HG03457 (cell line): ENCODE measurements around the gene GK.
"Not testable (repeated sequence)": the region's sequence is repeated elsewhere in the genome, so short reads cannot be mapped to it uniquely, and the experiment has no call there.

Experiments used
- ATAC-seq: cut with Tn5 transposase; IDR thresholded peaks from one replicate; pipeline ENCODE4 v1.9.1; 2021; ENCODE audit warnings: moderate number of reproducible peaks; ENCODE audit not compliant: unreplicated experiment

GK gene

GRCh38 chrX:30653415-30654131 lies at the start of gene GK:
Gene GK, plus strand, starts transcription at chrX:30653423. Its CDS starts 115 bp downstream, at chrX:30653538.
- ATAC-seq, result peak; percentile 3

GRCh38 chrX:30607155-30607554 lies 46.1 kb upstream of the GK start:
- no peak for ATAC-seq

DNA sequence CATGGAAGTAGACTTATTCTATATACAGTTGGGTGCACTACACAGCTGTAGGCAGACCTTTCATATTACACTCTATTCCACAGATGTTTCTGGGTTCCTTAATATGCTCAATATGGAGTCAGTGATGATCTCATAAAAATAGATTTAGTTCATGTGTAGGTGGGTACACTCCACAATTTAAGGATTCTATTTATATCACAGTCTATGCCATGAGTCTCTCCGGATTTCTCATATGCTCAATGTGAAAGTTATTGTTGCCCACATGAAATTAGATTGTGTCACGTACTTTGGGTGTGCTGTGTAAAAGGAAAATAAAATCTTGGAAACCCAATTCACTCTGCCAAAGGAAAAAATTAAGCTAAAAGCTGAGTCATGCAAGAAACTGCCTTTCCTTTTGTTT lies 43.2 kb upstream of the GK start:
- no peak for ATAC-seq

- ATAC-seq, result no peak
Observed at GRCh38 chrX:30612250-30612655, 41.0 kb upstream of the GK start.

- ATAC-seq, result no peak
Observed at GRCh38 chrX:30613721-30614120, 39.5 kb upstream of the GK start.

- no peak for ATAC-seq
Observed at GRCh38 chrX:30615229-30615628, 38.0 kb upstream of the GK start.

DNA sequence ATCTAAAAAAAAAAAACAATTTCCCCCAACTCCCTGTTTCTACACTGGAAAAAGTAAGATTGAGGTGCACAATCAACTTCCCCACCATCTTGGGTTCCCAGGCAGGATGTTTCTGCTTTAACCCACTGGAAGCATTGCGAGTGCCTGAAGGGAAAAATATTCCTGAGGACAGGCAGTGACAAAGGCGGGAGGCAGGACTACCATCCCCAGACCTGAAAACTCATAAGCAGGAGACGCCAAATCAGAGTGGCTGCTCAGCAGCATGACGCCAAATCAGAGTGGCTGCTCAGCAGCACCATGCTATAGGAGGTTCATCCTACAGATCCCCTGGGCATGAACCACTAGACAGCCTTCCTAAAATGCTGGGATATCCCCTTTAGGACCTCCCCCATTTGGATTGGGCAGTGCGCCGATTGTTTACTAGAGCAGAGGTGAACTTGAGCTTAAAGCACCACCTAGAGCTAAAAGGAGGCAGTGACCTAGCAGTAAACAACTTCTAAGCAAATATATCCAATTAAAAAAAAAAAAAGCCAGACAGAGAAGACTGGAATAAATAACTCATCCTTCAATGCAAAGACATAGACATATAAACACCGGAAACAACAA lies 35.0 kb upstream of the GK start:
- ATAC-seq, result no peak

GRCh38 chrX:30620125-30620524 lies 33.1 kb upstream of the GK start:
- ATAC-seq, result no peak

DNA sequence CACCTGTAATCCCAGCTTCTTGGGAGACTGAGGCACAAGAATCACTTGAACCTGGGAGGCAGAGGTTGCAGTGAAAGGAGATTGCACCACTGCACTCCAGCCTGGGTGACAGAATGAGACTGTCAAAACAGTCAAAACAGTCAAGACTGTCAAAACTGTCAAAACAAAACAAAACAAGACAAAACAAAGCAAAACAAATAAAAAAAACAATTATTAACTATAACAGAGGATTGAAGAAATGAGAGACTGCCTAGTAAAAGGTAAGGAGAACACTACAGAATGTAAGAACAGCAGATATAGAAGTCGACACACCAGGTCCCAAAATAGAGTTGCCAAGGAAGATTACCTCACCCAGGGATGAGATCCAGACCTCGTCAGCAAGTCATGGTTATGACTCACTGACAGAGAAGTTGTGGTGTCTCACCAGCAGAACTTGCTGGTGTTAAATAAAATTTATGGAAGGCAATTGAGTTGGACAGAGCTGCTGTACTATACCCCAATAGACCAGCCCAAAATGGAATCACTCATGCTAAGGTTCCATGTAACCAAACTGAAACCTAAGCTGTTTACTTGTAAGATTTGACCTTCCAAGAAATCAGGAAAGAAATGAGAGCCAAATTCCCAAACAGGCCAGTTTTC lies 32.1 kb upstream of the GK start:
- ATAC-seq, result no peak

DNA sequence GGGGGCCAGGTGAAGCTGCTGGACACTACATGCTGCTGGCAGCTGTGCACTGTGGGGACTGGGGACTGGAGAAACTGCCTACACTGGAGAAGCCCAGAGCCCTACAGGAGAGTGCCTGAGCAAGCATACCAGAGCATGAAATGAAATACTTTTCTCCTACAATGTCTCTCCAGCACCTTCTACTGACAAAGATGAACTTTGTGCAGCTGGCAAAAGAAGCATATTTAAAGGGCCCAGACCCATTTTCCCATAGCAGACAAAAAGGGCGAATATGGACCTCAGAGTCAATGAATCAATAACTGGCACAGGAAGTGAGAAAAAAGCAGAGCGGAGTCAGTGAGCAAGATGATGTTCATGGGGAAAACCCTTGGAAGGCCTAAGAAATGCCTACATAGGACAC lies 30.9 kb upstream of the GK start:
- ATAC-seq, result no peak

- ATAC-seq, result no peak
Observed at GRCh38 chrX:30626402-30626801, 26.8 kb upstream of the GK start.

GRCh38 chrX:30627818-30628652 lies 25.2 kb upstream of the GK start:
- ATAC-seq, result no peak

DNA sequence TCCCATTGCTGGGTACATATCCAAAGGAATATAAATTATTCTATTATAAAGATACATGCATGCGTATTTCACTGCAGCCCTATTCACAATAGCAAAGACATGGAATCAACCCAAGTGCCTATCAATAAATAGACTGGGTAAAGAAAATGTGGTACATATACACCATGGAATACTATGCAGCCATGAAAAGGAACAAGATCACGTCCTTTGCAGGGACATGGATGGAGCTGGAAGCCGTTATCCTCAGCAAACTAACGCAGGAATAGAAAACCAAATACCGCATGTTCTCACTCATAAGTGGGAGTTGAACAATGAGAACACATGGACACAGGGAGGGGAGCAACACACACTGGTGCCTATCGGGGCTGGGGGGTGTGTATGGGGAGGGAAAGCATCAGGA lies 19.2 kb upstream of the GK start:
- ATAC-seq, result not testable (repeated sequence)

DNA sequence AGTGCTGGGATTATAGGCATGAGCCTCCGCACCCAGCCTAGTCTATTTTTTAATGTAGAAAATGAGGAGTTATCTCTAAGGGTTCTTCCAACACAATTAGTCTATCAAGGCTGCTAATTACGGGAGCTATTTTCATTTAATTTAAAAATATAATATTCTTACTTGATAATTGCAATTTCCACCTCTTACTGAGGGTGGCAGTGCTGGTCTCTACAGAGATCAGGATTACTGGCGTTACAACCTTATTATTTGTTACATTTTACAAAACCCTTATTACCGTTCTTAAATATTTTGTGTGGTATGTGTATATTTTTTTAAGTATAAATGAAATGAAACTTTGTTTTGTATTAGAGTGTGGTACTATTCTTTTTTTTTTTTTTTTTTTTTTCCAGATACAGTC lies 17.6 kb upstream of the GK start:
- ATAC-seq, result no peak

DNA sequence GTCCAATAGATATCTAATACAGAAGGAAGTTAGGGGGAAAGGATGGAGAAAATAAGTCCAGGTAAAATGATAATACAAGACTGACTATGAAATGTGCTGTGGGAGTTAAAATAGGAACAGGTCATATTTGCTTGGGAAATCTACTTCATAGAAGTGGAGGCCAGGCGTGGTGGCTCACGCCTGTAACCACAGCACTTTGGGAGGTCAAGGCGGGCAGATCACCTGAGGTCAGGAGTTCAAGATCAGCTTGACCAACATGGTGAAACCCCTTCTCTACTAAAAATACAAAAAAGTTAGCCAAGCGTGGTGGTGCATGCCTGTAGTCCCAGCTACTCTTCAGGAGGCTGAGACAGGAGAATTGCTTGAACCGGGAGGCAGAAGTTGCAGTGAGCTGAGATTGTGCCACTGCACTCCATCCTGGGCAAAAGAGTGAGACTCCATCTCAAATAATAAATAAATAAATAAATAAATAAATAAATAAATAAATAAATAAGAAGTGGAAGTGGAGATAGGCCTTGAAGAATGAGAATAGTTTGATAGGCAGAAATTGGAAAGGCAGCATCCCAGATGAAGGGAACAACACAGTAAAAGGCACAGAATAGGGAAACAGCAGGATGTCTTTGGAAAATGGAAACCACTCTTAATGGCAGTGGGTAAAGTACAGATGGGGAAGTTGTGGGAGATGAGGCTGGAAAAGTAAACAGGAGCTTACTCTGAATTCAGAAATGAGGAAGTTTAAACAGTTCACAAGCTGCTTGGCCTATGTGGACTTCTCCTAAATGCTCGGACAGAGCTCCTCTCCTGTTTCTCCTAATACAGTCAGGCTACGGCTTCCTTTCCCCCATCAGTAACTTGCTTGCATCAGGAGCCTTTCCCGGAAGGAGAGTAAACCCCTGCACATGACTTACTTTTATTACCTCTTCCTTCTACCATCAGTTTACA lies 15.1 kb upstream of the GK start:
- ATAC-seq, result no peak

GRCh38 chrX:30639702-30640101 lies 13.5 kb upstream of the GK start:
- not testable (repeated sequence) for ATAC-seq

GRCh38 chrX:30642642-30643041 lies 10.6 kb upstream of the GK start:
- ATAC-seq, result no peak

DNA sequence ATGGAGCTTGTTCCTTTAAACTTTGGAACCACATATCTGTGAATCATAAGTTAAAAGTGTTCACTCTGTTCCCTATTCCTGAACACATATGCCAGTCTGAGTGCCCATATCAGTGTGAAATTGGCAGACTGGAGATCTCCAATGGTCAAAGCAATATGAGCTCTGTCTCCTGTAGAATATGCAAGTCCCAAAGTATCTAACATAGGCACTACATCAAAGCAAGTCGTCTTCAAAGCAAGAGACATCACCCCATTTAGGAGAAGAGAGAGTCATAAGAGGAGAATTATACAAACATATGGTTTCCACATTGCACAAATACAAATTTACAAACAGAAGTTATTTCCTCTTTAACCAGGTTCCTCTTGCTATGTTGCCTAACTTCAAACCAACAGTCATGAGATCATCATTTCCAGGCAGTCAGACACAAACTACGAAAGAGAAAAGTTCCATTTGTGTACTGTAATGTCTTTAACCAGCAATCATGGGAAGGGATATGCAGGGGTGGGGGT lies 9.9 kb upstream of the GK start:
- ATAC-seq, result no peak

DNA sequence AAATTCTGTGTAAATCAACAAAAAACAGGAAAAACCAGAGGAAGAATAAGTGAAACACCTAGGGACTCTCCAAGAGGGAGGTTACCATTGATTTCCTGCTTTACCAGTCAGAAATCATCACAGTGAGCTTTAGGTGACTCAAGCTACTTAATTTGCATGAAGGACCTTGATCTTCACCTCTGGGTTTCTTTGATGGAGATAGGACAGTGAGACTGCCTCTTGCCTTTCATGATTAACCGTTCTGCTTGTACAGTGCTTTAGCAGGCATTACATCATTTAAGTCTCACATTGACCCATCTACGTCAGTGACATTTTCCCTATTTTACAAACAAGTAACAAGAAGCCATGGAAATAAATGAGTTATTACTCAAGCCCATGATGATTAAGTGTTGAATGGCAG lies 3.4 kb upstream of the GK start:
- no peak for ATAC-seq
